ENCODE data around the gene USH2A. TPM values are rescaled to one million over a fixed set of nuclear protein-coding genes. Genes with fewer than 3 reads are reported as not detected.
"Not testable (repeated sequence)": the region's sequence is repeated elsewhere in the genome, so short reads cannot be mapped to it uniquely, and the experiment has no call there.

USH2A gene
- total RNA-seq, 1 donor from 2014 or later = not detected

GRCh38 chr1:216020743-216021345 is 402.4 kb downstream of the USH2A start:
- TF ChIP-seq, protein P1, sequence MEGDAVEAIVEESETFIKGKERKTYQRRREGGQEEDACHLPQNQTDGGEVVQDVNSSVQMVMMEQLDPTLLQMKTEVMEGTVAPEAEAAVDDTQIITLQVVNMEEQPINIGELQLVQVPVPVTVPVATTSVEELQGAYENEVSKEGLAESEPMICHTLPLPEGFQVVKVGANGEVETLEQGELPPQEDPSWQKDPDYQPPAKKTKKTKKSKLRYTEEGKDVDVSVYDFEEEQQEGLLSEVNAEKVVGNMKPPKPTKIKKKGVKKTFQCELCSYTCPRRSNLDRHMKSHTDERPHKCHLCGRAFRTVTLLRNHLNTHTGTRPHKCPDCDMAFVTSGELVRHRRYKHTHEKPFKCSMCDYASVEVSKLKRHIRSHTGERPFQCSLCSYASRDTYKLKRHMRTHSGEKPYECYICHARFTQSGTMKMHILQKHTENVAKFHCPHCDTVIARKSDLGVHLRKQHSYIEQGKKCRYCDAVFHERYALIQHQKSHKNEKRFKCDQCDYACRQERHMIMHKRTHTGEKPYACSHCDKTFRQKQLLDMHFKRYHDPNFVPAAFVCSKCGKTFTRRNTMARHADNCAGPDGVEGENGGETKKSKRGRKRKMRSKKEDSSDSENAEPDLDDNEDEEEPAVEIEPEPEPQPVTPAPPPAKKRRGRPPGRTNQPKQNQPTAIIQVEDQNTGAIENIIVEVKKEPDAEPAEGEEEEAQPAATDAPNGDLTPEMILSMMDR (IDR thresholded peaks at IDR 0.05; ENCODE audit: insufficient read depth, low read length, poor library complexity, severe bottlenecking) = no peak
- Histone ChIP-seq H3K27me3 (ENCODE audit: control insufficient read depth, insufficient read depth, low read length) (no peaks in the 10 kb centered on the region), H3K36me3 (ENCODE audit: control insufficient read depth, insufficient read depth, low read length) (no peaks in the 10 kb centered on the region), H3K4me3 (ENCODE audit: low read depth, low read length) (no peak overlapping the region)
- DNase-seq (ENCODE audit: low read depth) = no peak

DNA sequence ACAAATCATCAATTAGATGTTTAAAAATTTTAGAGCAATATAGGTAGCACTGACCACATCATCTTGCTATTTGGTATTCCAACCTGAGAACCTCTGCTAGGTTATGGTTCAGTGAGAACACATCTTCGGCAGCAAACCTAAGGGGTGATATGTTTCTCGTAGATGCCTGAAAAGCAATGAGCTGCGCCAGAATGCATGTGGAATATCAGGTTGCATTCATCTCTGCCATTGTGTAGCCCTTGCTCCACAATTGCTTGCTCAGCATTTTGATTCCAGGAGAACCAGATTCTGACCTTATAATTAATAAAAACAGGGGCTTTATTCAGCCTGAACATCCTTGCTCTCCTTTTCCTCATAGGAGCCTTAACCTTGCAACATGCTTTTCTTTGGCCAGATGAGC is 408.1 kb downstream of the USH2A start:
- no peak overlapping the region for H3K4me3 ChIP-seq (ENCODE audit: low read depth, low read length)
- no peaks in the 10 kb centered on the region for H3K36me3 ChIP-seq (ENCODE audit: control insufficient read depth, insufficient read depth, low read length)
- TF ChIP-seq, protein P1 (IDR thresholded peaks at IDR 0.05; ENCODE audit: insufficient read depth, low read length, poor library complexity, severe bottlenecking) = no peak
- no peak for DNase-seq (ENCODE audit: low read depth)
- H3K27me3 ChIP-seq (ENCODE audit: control insufficient read depth, insufficient read depth, low read length) = no peaks in the 10 kb centered on the region

DNA sequence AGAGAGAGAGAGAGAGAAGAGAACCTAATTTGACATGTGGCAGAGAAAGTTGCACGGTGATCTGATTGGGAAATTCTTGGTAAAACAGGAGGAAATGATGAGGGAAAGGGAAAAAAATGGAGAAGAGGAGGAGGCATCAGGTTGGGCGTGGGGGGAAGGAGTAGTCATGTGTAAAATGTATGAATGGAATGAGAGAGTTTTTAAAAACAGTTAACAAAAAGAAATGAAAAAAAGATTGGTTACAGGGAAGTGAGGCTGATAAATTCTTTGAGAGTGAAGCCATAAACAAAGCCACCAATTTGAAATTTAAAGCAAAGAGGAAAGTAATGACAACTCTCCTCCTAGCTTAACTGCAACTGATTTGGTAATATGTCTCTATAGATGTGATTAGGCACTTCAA is 409.2 kb downstream of the USH2A start:
- Histone ChIP-seq H3K36me3 (ENCODE audit: control insufficient read depth, insufficient read depth, low read length) (no peaks in the 10 kb centered on the region), H3K4me3 (ENCODE audit: low read depth, low read length) (no peak overlapping the region), H3K27me3 (ENCODE audit: control insufficient read depth, insufficient read depth, low read length) (no peaks in the 10 kb centered on the region)
- TF ChIP-seq, protein P1 (IDR thresholded peaks at IDR 0.05; ENCODE audit: insufficient read depth, low read length, poor library complexity, severe bottlenecking) = no peak
- DNase-seq (ENCODE audit: low read depth) = no peak

- H3K4me3 ChIP-seq (ENCODE audit: low read depth, low read length); DNase-seq (ENCODE audit: low read depth); H3K27me3 ChIP-seq (ENCODE audit: control insufficient read depth, insufficient read depth, low read length); H3K36me3 ChIP-seq (ENCODE audit: control insufficient read depth, insufficient read depth, low read length): not testable (repeated sequence)
These were observed 413.8 kb downstream of the USH2A start for GRCh38 chr1:216009456-216009855.

- no peak for DNase-seq (ENCODE audit: low read depth)
- H3K4me3 ChIP-seq (ENCODE audit: low read depth, low read length) = no peak overlapping the region
- H3K27me3 ChIP-seq (ENCODE audit: control insufficient read depth, insufficient read depth, low read length) = no peaks in the 10 kb centered on the region
- TF ChIP-seq, protein P1 (IDR thresholded peaks at IDR 0.05; ENCODE audit: insufficient read depth, low read length, poor library complexity, severe bottlenecking) = no peak
- H3K36me3 ChIP-seq (ENCODE audit: control insufficient read depth, insufficient read depth, low read length) = no peaks in the 10 kb centered on the region
These were observed 417.3 kb downstream of the USH2A start for GRCh38 chr1:216005916-216006315.

- TF ChIP-seq, protein P1 (IDR thresholded peaks at IDR 0.05; ENCODE audit: insufficient read depth, low read length, poor library complexity, severe bottlenecking) = peak; percentile 53
- H3K27me3 ChIP-seq (ENCODE audit: control insufficient read depth, insufficient read depth, low read length) = no peaks in the 10 kb centered on the region
- H3K36me3 ChIP-seq (ENCODE audit: control insufficient read depth, insufficient read depth, low read length) = no peaks in the 10 kb centered on the region
- H3K4me3 ChIP-seq (ENCODE audit: low read depth, low read length) = no peak overlapping the region
- no peak for DNase-seq (ENCODE audit: low read depth)
These were observed 430.6 kb downstream of the USH2A start for GRCh38 chr1:215992620-215993019.
